ENCODE data around the gene ZFAND3.
"Not testable (repeated sequence)": the region's sequence is repeated elsewhere in the genome, so short reads cannot be mapped to it uniquely, and the experiment has no call there.

GRCh38 chr6:37948584-37948983 lies 129.1 kb downstream of the ZFAND3 start:
- TF ChIP-seq, protein P1, sequence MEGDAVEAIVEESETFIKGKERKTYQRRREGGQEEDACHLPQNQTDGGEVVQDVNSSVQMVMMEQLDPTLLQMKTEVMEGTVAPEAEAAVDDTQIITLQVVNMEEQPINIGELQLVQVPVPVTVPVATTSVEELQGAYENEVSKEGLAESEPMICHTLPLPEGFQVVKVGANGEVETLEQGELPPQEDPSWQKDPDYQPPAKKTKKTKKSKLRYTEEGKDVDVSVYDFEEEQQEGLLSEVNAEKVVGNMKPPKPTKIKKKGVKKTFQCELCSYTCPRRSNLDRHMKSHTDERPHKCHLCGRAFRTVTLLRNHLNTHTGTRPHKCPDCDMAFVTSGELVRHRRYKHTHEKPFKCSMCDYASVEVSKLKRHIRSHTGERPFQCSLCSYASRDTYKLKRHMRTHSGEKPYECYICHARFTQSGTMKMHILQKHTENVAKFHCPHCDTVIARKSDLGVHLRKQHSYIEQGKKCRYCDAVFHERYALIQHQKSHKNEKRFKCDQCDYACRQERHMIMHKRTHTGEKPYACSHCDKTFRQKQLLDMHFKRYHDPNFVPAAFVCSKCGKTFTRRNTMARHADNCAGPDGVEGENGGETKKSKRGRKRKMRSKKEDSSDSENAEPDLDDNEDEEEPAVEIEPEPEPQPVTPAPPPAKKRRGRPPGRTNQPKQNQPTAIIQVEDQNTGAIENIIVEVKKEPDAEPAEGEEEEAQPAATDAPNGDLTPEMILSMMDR (IDR thresholded peaks at IDR 0.05): not testable (repeated sequence)
- TF ChIP-seq POLR2A, EP300 (IDR thresholded peaks at IDR 0.05): not testable (repeated sequence)
